HPDE6-E6E7 (cell line): ENCODE results near the gene LSM10.

ENCODE experiments used
- DNase-seq: peaks from one replicate; pipeline ENCODE4 v3.0.0; 2011; ENCODE audit warnings: missing footprints; ENCODE audit errors: extremely low spot score

Gene LSM10

GRCh38 chr1:36351227-36351977 lies 46.3 kb downstream of the LSM10 start:
- DNase-seq: peak; percentile 88

- DNase-seq: peak; percentile 65
These were observed 47.0 kb downstream of the LSM10 start for GRCh38 chr1:36350659-36351226.

- no peak for DNase-seq
These were observed 47.9 kb downstream of the LSM10 start for GRCh38 chr1:36349839-36350238.

- DNase-seq: no peak
These were observed 48.5 kb downstream of the LSM10 start for GRCh38 chr1:36349241-36349671.

- DNase-seq: no peak
These were observed 50.9 kb downstream of the LSM10 start for GRCh38 chr1:36346741-36347370.

GRCh38 chr1:36345353-36345752 lies 52.4 kb downstream of the LSM10 start:
- DNase-seq: no peak

GRCh38 chr1:36344395-36344680 lies 53.4 kb downstream of the LSM10 start:
- no peak for DNase-seq

- DNase-seq: no peak
These were observed 53.9 kb downstream of the LSM10 start for GRCh38 chr1:36343651-36344394.
